GM21717 (cell line): ENCODE results near the gene MRPS11.
"Not testable (repeated sequence)": the region's sequence is repeated elsewhere in the genome, so short reads cannot be mapped to it uniquely, and the experiment has no call there.

Experiments
- ATAC-seq: cut with Tn5 transposase; IDR thresholded peaks from one replicate; pipeline ENCODE4 v1.9.1; 2021; ENCODE audit warnings: mild to moderate bottlenecking, moderate library complexity; ENCODE audit not compliant: unreplicated experiment

The MRPS11 gene

DNA sequence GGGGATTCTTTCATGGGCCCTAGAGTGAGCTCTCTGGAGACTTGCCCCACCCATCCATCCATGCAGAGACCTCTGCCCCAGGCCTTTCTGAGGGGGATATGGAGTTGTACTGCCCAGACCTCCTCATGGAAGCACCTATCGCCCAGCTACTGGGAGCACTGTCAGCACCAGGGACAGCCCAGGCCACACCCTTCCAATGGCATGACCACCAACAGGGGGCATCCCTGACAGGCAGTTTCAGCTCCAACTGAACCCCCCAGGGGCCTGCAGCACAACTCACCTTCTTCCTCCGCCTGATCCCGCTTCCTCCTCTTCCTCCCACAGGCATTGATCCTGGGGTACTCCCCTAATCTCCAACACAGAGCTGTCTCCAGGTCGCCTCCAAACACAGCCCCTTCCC lies 21.8 kb downstream of the MRPS11 start:
- no peak for ATAC-seq

DNA sequence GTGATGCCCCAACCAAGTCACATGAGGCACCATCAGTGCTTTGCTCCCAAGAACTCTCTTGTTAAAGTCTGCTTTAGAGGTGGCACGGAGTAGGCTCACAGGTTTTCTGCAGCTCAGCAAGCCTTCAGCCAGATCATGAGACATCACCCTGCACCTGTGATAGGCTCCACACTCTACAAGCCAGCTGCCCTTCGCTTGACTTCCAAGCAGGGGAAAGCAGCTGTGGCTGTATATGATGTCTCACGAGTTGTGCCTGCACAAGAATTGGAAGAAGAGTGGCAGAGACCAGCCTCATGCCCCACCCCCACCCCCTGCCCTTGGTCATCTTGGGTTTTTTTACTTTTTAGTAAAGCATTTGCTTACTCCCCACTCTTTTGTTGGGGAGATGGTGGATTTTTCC lies 22.5 kb downstream of the MRPS11 start:
- no peak for ATAC-seq

DNA sequence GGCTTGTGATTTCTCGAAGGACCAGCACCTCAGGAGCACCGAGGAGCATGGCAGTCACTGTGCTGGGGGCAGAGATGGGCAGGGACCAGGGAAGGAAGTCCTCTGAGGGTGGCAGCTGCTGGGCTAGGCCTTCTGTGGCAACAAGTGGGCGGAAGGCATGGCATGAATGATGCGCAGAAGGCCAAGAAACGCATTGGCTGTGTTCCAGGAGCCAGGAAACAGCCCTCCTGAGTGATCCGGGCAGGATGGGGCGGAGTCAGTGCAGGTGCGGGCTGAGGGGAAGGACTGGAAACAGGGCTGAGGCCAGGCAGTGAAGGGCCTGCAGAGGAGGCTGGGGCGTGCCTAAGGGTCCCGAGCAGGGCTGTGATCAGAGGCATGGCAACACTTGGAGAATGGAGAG lies 23.6 kb downstream of the MRPS11 start:
- no peak for ATAC-seq

DNA sequence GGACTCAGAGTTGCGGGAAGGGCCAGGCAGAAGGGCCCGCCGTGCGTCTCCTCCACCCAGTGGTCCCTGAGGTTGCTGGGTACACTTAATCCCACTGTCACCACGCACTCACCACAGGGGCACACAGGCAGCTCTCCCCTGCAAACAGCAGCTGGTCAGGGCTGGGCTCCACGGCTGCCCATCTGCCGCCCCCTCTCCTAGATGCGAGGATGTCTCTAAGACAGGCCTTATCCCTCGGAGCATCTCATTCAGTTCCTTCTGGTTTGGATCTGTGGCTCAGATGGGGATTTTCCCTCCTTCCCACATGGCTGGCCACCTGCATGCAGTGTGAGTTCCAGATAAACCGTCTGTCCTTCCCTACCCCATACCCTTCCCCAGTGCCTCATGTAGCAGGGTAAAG lies 26.3 kb downstream of the MRPS11 start:
- ATAC-seq = no peak

DNA sequence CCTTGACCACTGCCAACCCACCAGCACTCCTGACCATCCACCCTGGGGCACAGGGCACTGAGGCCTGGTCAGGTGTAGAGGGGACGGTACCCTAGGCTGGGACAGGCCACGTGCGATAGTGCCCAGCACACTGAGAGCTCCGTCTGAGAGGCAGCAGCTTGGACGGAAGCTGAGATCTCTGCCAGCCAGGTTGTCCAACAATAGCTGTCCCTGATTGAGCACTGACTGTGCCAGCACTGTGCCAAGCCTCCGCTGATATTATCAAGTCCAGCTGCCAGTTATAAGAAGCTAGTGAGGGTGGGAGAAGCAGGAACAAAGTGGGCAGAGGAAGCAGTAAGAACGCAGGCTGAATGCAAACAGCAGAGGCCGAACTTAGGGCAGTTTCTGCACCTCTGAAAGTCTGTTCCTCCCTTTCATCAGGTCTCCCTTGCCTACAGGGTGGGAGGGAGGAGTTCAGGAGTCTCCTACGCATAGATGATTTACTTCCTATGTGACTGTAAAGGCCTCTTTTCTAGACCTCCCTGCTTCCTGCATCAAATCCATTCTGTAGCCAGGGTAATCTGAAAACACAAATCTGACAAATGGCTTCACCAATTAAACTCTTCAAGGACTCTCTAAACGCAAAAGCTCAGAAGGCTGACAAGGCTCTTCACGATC lies 29.7 kb downstream of the MRPS11 start:
- no peak for ATAC-seq

DNA sequence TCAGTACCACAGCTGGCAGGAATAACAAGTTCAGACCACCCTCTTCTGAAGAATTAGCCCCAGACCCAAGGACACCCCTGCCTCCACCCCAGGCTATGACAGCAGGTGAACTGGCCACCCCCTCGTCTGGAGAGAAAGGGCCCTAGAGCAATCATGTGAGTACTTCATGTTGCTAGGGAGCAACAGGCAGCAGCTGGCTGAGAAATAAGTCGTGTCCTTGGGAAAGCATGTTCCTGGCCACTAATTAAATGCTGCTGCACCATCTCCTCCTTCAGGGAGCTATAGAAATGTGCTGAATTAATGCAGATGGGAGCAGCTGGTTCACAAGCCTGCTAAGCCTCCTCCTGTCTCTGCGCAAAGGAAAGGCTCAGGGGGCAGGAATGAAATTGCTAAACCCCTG lies 31.5 kb downstream of the MRPS11 start:
- no peak for ATAC-seq

DNA sequence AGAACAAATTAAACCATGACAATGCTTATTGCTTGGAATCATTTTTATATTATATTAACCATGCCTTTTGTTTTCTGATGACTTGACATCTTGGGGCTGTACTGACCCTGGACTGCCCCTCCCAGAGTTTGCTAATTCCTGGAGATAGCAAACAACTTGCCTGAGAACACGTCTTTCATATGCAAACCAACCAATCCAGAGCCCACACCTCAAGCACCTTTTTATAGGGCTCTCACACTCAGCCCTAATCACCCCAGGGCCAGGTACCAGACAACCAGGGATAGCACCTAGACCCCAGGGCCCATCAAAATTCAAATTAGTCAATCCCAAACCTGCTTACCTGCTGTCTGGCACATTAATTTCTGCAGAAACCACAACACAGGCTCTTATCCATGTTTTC lies 36.9 kb downstream of the MRPS11 start:
- ATAC-seq = no peak

DNA sequence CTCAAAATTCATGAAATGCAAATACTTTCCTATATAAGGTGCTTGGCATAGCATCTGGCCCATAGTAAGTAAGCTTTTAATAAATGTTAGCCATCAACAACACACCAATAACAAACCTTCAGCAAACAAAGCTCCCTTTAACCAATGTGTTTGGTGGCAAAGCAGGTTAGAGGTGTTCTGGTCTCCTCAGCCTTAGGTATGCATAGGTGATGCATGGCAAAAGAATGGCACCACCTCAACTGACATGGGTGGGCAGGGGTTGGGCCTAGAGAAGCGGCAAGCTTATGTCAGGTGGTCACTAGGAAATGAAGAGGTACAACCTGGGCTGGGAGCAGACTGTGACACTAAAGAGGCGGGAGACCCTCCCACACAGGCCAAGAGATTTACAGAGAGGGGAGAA lies 38.2 kb downstream of the MRPS11 start:
- ATAC-seq = no peak

DNA sequence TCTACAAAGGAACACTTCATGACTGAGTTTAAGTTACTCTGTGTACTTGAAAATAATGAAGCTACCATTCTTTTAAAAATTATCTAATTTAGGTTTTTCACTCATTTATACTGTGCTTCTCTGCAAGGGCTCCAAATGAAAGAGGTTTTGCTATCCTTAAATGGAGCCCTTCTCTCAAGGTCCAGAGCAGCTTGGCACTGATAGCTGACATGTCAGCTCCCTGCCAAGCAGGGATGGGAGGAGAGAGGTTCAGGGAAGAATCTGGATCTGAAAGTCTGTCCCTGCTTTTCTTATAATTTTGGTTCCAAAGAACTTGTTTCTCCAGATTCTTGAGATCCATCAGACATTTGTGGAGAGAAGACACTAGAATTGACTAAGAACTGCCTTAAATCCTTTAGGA lies 39.1 kb downstream of the MRPS11 start:
- ATAC-seq = no peak

DNA sequence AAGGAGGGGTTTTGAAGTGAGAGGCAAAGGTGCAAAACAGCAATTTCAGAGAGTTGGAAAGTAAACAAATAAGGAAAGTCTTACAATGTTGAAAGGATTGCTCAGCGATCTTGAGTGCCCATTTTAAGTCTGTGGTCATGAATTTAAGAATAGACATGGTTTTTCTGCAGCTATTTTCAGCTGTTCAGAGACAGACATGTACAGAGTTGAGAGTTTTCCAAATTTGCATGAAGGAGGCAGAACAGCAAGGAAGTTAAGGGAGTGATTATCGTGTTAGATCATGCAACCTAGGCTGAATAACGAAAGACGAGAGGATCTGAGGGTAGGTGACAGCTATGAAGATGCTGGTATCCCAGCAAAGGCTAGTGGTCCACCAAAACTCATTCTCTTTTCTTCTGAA lies 41.8 kb downstream of the MRPS11 start:
- ATAC-seq = no peak

DNA sequence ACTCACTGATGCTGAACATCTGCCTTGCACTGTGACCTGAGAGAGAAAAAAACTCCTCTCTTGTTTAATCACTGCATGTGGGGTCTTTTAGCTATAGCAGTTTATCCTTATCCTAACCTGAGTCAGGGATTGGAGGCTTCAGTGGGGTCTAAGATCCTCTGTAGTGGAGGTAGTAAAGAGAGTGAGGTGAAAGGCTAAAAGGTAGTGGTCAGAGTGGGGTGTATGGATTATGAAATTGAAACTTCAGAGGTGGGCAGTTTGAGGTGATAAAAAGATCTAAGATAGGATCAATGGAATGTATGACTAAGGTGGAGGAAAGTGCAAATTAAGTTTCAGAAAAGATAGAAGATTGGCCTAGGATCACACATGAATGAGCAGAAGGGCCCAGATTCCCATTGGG lies 42.5 kb downstream of the MRPS11 start:
- ATAC-seq = no peak

DNA sequence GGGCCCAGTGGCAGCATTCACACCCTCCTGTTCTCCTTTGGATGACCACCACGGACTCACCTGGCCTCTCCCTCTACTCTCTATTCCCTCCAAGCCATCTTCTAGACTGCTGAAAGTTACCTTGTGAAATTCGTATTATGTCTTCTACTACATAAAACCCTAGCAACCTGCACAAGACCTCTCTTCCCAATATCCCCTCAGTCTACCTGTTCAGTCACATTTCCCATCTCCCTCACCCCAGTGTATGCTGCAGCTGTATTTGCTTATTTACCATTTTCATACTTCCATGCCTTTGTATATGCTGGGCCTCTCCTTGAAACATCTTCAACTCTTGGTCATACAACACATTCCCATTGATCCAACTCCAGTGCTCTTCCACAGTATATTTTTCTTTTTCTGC lies 43.7 kb downstream of the MRPS11 start:
- ATAC-seq = no peak

DNA sequence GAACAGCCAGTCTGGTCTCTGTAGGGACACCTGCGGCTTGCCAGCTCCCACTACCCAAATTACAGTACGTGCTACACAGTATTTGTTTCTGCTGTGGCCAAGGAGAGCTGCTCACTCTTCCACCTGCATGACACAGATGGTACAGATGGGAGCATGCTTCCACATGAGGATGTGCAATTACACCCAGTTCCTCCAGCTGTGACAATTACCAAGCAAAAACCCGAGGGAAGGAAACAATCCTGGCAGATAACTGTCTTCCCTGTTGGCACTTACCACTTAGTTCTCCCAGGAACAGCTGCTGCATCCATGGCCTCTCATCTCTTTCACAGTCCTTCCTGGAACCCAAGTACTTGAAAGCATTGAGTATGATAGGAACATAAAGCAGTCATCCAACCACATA lies 44.6 kb downstream of the MRPS11 start:
- no peak for ATAC-seq

DNA sequence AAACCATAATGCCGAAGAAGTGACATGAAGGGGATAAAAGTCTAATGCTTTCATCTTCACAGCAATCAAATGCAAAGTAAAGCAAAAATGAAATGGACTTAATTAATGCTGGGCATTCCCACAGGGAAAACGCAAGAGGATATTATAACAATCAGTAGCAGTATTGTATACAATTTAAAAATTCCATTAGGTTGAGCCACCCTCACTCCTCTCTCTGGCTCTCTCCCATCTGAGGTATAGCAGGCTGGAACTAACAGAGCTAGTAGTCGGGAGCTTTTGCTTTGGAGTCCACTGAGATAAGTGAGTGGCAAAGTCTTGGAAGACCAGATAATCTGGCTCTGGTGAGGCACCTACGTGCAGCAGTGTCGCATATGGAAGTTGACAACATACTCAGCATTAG lies 45.1 kb downstream of the MRPS11 start:
- no peak for ATAC-seq

DNA sequence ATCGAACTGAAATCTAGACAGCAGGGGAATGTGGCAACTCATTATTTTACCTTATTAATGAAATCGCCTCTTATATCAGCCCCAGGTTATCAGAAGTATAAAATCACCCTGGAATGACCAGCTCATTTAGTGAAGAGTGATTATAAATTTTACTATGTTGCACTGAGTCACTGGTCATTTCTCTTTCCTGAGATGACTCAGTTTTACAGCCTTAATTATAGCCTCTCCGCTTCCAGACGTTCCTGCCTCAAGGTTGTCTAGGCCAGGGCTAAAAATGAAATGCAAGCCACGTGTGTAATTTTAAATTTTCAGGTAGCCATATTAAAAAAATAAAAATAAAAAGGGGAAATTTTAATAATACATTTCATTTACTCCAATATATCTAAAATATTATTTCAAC lies 45.7 kb downstream of the MRPS11 start:
- ATAC-seq = no peak

DNA sequence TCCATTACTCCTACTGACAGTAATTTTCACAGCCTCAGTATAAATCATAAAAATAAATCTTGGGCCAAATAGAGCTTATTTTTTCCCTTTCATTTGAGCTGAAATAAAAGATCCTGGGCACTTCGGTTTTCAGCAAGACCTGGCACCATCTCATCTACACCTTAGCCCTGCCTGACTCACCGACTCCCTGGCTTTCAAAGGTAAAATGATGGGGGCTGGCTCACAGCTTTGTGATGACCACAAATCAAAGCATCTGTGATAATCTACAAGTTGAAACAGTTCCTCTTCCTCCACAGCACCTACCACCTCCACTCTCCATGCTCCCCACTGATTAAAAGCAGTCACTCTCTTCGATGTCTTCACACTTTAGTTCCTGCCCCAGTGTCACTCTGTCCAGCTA lies 51.4 kb downstream of the MRPS11 start:
- ATAC-seq = no peak

DNA sequence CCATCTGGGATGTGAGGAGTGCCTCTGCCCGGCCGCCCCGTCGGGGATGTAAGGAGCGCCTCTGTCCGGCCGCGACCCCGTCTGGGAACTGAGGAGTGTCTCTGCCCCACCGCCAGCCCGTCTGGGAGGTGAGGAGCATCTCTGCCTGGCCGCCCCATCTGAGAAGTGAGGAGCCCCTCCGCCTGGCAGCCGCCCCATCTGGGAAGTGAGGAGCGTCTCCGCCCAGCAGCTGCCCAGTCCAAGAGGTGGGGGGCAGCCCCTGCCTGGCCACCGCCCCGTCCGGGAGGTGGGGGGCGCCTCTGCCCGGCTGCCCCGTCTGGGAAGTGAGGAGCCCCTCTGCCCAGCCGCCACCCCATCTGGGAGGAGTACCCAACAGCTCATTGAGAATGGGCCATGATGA lies 56.6 kb downstream of the MRPS11 start:
- not testable (repeated sequence) for ATAC-seq

DNA sequence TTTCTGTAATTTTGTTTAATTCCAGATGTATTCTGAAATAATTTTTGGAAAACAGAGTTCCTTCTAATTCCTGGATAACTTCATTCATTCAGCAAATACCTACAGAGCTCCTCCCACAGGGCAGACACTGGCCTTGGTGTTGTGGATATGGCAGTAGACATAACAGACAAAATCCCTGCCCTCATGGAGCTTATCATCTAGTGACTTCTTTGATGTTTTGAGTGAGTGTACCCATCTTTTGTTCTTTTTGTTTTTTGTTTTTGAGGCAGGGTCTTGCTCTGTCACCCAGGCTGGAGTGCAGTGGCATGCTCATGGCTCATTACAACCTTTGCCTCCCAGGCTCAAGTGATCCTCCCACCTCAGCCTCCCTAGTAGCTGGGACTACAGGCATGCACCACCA lies 57.9 kb downstream of the MRPS11 start:
- ATAC-seq = no peak

DNA sequence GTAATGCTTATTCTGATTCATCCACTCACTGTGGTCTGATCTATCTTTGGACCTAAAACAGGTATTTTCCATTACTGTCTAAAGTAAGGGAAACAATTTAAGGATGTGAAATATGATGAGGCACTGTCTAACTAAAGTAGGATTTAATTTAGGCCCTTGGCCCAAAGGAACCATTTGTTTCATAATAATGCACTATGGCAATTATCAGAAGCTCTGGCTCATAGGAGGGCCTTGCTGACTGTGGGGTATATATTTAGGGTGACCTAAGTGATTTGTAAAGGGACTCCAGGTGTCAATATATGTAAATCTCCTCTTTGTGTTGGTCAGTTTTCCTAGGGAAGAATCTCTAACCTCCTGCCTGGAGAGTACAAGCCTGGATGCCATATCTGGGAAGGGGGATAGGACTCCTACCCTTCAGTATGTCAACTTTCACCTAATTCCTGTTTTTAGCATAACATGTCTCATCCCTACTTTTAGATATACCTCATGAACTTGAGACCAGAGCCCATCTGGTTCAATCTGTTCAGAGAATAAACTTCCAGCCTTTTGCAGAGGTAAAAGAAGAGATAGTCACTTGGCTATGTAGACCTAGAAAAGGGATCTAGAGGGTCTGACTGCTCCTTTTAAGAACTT lies 58.9 kb downstream of the MRPS11 start:
- no peak for ATAC-seq

DNA sequence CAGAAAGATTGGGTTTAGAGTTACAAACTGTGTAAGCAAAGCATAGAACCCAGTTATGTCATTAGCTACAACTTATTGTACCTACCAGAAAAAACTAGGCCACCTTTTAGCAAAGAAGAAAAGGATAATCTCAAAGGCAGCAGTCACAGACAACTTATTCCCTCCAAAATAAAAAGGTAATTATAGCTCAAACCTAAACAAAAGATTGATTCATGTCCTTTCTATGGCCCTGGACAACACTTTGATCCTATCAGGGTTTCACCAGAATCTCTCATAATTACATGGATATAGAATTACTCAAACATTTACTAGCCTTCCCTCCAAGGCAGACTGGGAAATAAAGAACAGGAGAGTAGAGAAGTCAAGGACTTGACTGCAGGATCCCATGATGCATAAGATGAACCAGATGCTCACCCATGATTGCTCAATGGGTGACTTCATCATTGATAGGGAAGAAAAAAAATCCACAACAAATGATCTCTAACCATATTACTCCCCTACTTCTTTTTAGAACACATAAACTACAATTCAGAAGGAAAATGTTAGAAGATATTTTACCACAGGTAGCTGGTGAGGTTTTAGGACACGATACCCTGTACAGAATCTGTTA lies 61.6 kb downstream of the MRPS11 start:
- ATAC-seq = no peak
